IMR-90 (cell line): ENCODE measurements around the gene SP2. TPM values are rescaled to one million over a fixed set of nuclear protein-coding genes. Genes with fewer than 3 reads are reported as not detected.
A peak's percentile ranks its signal among the peaks of the same experiment; 100 is the strongest.

Source experiments
- ATAC-seq: fragments of 200-7000 bp; cut with Tn5 transposase; 2 replicates; pipeline ENCODE4 v1.9.1; 2020; ENCODE audit warnings: low read depth, mild to moderate bottlenecking, moderate library complexity
- BruUV-seq: library from RNA; stranded (reverse); fragments of 400-500 nt; replicated peaks from 2 replicates; lab custom pipeline; 2021; lab: Mats Ljungman, UMichigan
- CTCF ChIA-PET: fragments of 300-600 bp; formaldehyde crosslinking; extraction: SDS; loops from one replicate; lab custom pipeline; 2021; ENCODE audit warnings: antibody characterized with exemption; lab: Yijun Ruan, JAX
- POLR2A ChIA-PET: fragments of 300-600 bp; sonication (Branson Sonifier 250); formaldehyde crosslinking; loops from one replicate; lab custom pipeline; 2022; ENCODE audit warnings: antibody characterized with exemption; ENCODE audit not compliant: unreplicated experiment; lab: Charles Lee
- DNase-seq: peaks from one replicate; pipeline ENCODE4 v3.0.0; 2013
- H2AFZ ChIP-seq: replicated peaks from 2 replicates; pipeline ENCODE3; 2013; ENCODE audit warnings: low read length, mild to moderate bottlenecking; ENCODE audit not compliant: poor library complexity
- H2AK5ac ChIP-seq: 2 replicates; pipeline ENCODE4 v1.6.1; 2013; ENCODE audit warnings: low read depth, low read length, inconsistent platforms
- H2AK9ac ChIP-seq: replicated peaks from 2 replicates; pipeline ENCODE3; 2013; ENCODE audit warnings: mild to moderate bottlenecking, low read depth, low read length, moderate library complexity; ENCODE audit not compliant: poor library complexity
- H2BK120ac ChIP-seq: 2 replicates; pipeline ENCODE4 v1.6.1; 2013; ENCODE audit warnings: low read depth, low read length, inconsistent platforms
- H2BK15ac ChIP-seq: 3 replicates; pipeline ENCODE4 v1.6.1; 2013; ENCODE audit warnings: low read depth, low read length, inconsistent platforms
- H2BK20ac ChIP-seq: 2 replicates; pipeline ENCODE4 v1.6.1; 2013; ENCODE audit warnings: low read depth, mild to moderate bottlenecking, inconsistent platforms, low read length, moderate library complexity
- H2BK5ac ChIP-seq: 2 replicates; pipeline ENCODE4 v1.6.1; 2013; ENCODE audit warnings: mild to moderate bottlenecking, low read depth, low read length, inconsistent platforms; ENCODE audit not compliant: poor library complexity, severe bottlenecking
- H3K14ac ChIP-seq: replicated peaks from 2 replicates; pipeline ENCODE4 v1.6.1; 2013; ENCODE audit warnings: low read depth, low read length, inconsistent platforms
- H3K18ac ChIP-seq: 2 replicates; pipeline ENCODE4 v1.6.1; 2013; ENCODE audit warnings: low read depth, low read length, control low read depth
- H3K23ac ChIP-seq: 2 replicates; pipeline ENCODE4 v1.6.1; 2013; ENCODE audit warnings: low read depth, low read length, inconsistent platforms
- H3K27ac ChIP-seq: 2 replicates; pipeline ENCODE4 v1.5.1; 2013; ENCODE audit warnings: mild to moderate bottlenecking, control low read depth, low read length; ENCODE audit not compliant: insufficient read depth
- H3K27me3 ChIP-seq: 2 replicates; pipeline ENCODE4 v1.6.1; 2013; ENCODE audit warnings: low read length; ENCODE audit not compliant: control insufficient read depth, insufficient read depth
- H3K36me3 ChIP-seq: 2 replicates; pipeline ENCODE4 v1.6.1; 2013; ENCODE audit warnings: low read length, mixed read lengths; ENCODE audit not compliant: control insufficient read depth, insufficient read depth
- H3K4ac ChIP-seq: 2 replicates; pipeline ENCODE4 v1.6.1; 2013; ENCODE audit warnings: low read depth, low read length, inconsistent platforms
- H3K4me1 ChIP-seq: 2 replicates; pipeline ENCODE4 v1.6.1; 2013; ENCODE audit warnings: low read length, mixed read lengths; ENCODE audit not compliant: control insufficient read depth, insufficient read depth
- H3K4me2 ChIP-seq: 2 replicates; pipeline ENCODE4 v1.6.1; 2013; ENCODE audit warnings: low read depth, mild to moderate bottlenecking, control low read depth, low read length, moderate library complexity
- H3K4me3 ChIP-seq: 2 replicates; pipeline ENCODE4 v1.5.1; 2013; ENCODE audit warnings: low read depth, mild to moderate bottlenecking, control low read depth, low read length, moderate library complexity; ENCODE audit not compliant: insufficient read depth
- H3K56ac ChIP-seq: 2 replicates; pipeline ENCODE4 v1.6.1; 2013; ENCODE audit warnings: low read length, inconsistent platforms; ENCODE audit not compliant: insufficient read depth; ENCODE audit errors: extremely low read depth
- H3K79me1 ChIP-seq, 2 experiments: 2 replicates each; pipeline ENCODE4 v1.6.1; 2013; ENCODE audit warnings: low read length in 2 of 2, inconsistent platforms in 1 of 2, low read depth in 1 of 2
- H3K9ac ChIP-seq: 2 replicates; pipeline ENCODE4 v1.6.1; 2013; ENCODE audit warnings: low read depth, low read length, control low read depth
- H3K9me1 ChIP-seq: 2 replicates; pipeline ENCODE4 v1.6.1; 2013; ENCODE audit warnings: low read length, inconsistent platforms; ENCODE audit not compliant: insufficient read depth
- H3K9me3 ChIP-seq: 2 replicates; pipeline ENCODE4 v1.6.1; 2013; ENCODE audit warnings: low read length; ENCODE audit not compliant: control insufficient read depth, insufficient read depth
- H4K20me1 ChIP-seq: 2 replicates; pipeline ENCODE4 v1.6.1; 2013; ENCODE audit warnings: low read length, inconsistent platforms; ENCODE audit not compliant: insufficient read depth
- H4K5ac ChIP-seq: 2 replicates; pipeline ENCODE4 v1.6.1; 2013; ENCODE audit warnings: mild to moderate bottlenecking, low read depth, low read length, control low read depth
- H4K8ac ChIP-seq, 2 experiments: 2 replicates each; pipeline ENCODE4 v1.6.1; 2013; ENCODE audit warnings: low read depth in 2 of 2, low read length in 2 of 2, control low read depth in 1 of 2, inconsistent platforms in 1 of 2
- H4K91ac ChIP-seq: 2 replicates; pipeline ENCODE4 v1.6.1; 2013; ENCODE audit warnings: low read depth, low read length, inconsistent platforms; ENCODE audit not compliant: insufficient read depth
- BHLHE40 ChIP-seq: fragments of 150-350 bp; IDR thresholded peaks from 2 replicates; pipeline ENCODE4 v1.6.1; 2016; ENCODE audit warnings: mild to moderate bottlenecking, low read depth, low read length
- CEBPB ChIP-seq: IDR thresholded peaks from 2 replicates; pipeline ENCODE4 v1.6.1; 2012; ENCODE audit warnings: low read depth, low read length, improper control_type of control experiment
- CHD1 ChIP-seq: IDR thresholded peaks from 2 replicates; pipeline ENCODE4 v1.6.1; 2012; ENCODE audit warnings: low read depth, low read length, improper control_type of control experiment
- CTCF ChIP-seq: conservative IDR thresholded peaks from 2 replicates; pipeline ENCODE4 v1.5.1; 2012; ENCODE audit warnings: mild to moderate bottlenecking, low read depth, low read length, improper control_type of control experiment
- ELK1 ChIP-seq: fragments of 150-350 bp; IDR thresholded peaks from 2 replicates; pipeline ENCODE4 v1.6.1; 2016; ENCODE audit warnings: low read depth, mild to moderate bottlenecking, low read length, moderate library complexity, borderline replicate concordance
- FOS ChIP-seq: fragments of 150-350 bp; IDR thresholded peaks from 2 replicates; pipeline ENCODE4 v1.6.1; 2016; ENCODE audit warnings: low read depth, low read length
- MAFK ChIP-seq: IDR thresholded peaks from 2 replicates; pipeline ENCODE4 v1.6.1; 2012; ENCODE audit warnings: low read depth, low read length, improper control_type of control experiment
- MAZ ChIP-seq: IDR thresholded peaks from 2 replicates; pipeline ENCODE4 v1.6.1; 2012; ENCODE audit warnings: low read depth, mild to moderate bottlenecking, low read length, improper control_type of control experiment, moderate library complexity, borderline replicate concordance
- MXI1 ChIP-seq: IDR thresholded peaks from 2 replicates; pipeline ENCODE4 v1.6.1; 2012; ENCODE audit warnings: low read depth, mild to moderate bottlenecking, low read length, moderate library complexity, borderline replicate concordance
- NFE2L2 ChIP-seq: fragments of 150-350 bp; IDR thresholded peaks from 2 replicates; pipeline ENCODE4 v1.6.1; 2016; ENCODE audit warnings: low read depth, mild to moderate bottlenecking, low read length
- POLR2A ChIP-seq: IDR thresholded peaks from 2 replicates; pipeline ENCODE4 v1.6.1; 2012; ENCODE audit warnings: mild to moderate bottlenecking, low read depth, low read length
- RAD21 ChIP-seq: IDR thresholded peaks from 2 replicates; pipeline ENCODE4 v1.6.1; 2012; ENCODE audit warnings: low read length, improper control_type of control experiment
- RCOR1 ChIP-seq: IDR thresholded peaks from 2 replicates; pipeline ENCODE4 v1.6.1; 2012; ENCODE audit warnings: mild to moderate bottlenecking, low read length, improper control_type of control experiment; ENCODE audit not compliant: insufficient replicate concordance
- RFX5 ChIP-seq: IDR thresholded peaks from 2 replicates; pipeline ENCODE4 v1.8.0; 2012; ENCODE audit warnings: low read depth, mild to moderate bottlenecking, low read length, moderate library complexity
- SMC3 ChIP-seq: fragments of 150-350 bp; IDR thresholded peaks from 2 replicates; pipeline ENCODE4 v1.6.1; 2016; ENCODE audit warnings: low read depth, mild to moderate bottlenecking, antibody characterized with exemption, low read length, moderate library complexity
- USF2 ChIP-seq: fragments of 150-350 bp; IDR thresholded peaks from 2 replicates; pipeline ENCODE4 v1.6.1; 2017; ENCODE audit warnings: mild to moderate bottlenecking, antibody characterized with exemption, low read length, low read depth
- WGBS, 2 experiments: methylation state at CpG; one replicate each; pipeline versions ENCODE4 v1.1.5 to v1.1.7; 2013; ENCODE audit warnings: missing lambda C conversion rate in 2 of 2; ENCODE audit not compliant: insufficient read length in 1 of 2; ENCODE audit errors: extremely low coverage in 2 of 2; 5-methylcytosine and 5-hydroxymethylcytosine counted together
- dilution Hi-C: fragments of 300-500 bp; cut with HindIII; formaldehyde crosslinking; loops from one replicate; pipeline ENCODE4 v1.14.3; 2018; ENCODE audit warnings: low sequenced_read_pairs; ENCODE audit not compliant: unreplicated experiment
- in situ Hi-C: fragments of 300-500 bp; cut with MboI; formaldehyde crosslinking; loops from 3 replicates; pipeline ENCODE4 v1.14.3; 2019; ENCODE audit warnings: low sequenced_read_pairs, inconsistent platforms, mixed read lengths
- intact Hi-C: fragments of 100-400 bp; cut with micrococcal nuclease; formaldehyde crosslinking; loops from 2 replicates; pipeline ENCODE4 v1.10.0; 2022
- polyA plus RNA-seq, 3 experiments: library from polyadenylated mRNA; depleted of rRNA; stranded (reverse); fragments of >200 nt; gene quantifications; 2 replicates each; pipeline ENCODE4 v1.2.3, GENCODE V29; 2012; ENCODE audit warnings: low replicate concordance in 1 of 3
- total RNA-seq: library from RNA; depleted of rRNA; stranded (reverse); fragments of >200 nt; gene quantifications from 2 replicates; pipeline ENCODE4 v1.2.3, GENCODE V29; 2012

The SP2 gene
- total and polyA plus RNA-seq, 2 of the 4 experiments (the other 2 are of a cell fraction) = 0.72 to 13.8 TPM

DNA sequence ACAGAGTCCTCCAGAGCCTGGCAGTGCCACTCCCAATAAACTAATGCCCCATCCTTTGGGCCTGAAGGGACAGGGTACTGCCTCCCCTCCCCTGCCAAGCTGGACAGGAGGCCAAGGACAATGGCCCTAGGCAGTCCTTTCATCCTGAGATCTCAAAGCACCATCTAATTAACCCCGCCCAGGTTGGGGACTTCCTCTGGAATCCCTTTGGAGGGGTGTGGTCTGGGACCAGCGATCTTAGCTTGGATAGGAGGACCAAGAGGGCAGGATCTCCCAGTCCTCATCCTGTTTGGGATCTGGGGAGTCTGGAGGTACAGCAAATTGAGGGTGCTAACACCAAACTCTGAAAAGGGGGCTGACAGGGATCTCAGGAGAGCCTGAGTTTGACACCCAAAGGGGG is 26.9 kb upstream of the SP2 start:
- DNase-seq = no peak
- no peaks in the 10 kb centered on the region for H3K79me1 ChIP-seq
- H3K56ac ChIP-seq = no peak overlapping the region
- H2BK15ac ChIP-seq = no peak overlapping the region
- H3K9me3 ChIP-seq = no peaks in the 10 kb centered on the region
- no peak overlapping the region for H2AK9ac ChIP-seq
- 0 out of 2 replicates have a peak overlapping the region, but pooled peaks have one; percentile 8 for H2BK120ac ChIP-seq
- no peak overlapping the region for H3K27ac ChIP-seq
- intact Hi-C loops = no loop called here
- no peak for ATAC-seq
- H4K20me1 ChIP-seq = no peaks in the 10 kb centered on the region
- no peak overlapping the region for H2AK5ac ChIP-seq
- H3K4me2 ChIP-seq = no peak overlapping the region
- no peak overlapping the region for H2AFZ ChIP-seq
- BruUV-seq = no TSS peak
- no peak overlapping the region for H3K9ac ChIP-seq
- H4K5ac ChIP-seq = no peak overlapping the region
- no peak overlapping the region for H2BK5ac ChIP-seq
- H3K18ac ChIP-seq = no peak overlapping the region
- dilution Hi-C loops = no loop called here
- H3K36me3 ChIP-seq = no peaks in the 10 kb centered on the region
- peaks cover 2% of the 10 kb centered on the region; the same call in 1 of the 2 replicates for H3K4me1 ChIP-seq
- in situ Hi-C loops = no loop called here
- peaks cover 50% of the 10 kb centered on the region for H3K27me3 ChIP-seq
- H3K4ac ChIP-seq = no peak overlapping the region
- no peak overlapping the region for H2BK20ac ChIP-seq
- H3K4me3 ChIP-seq = no peak overlapping the region
- POLR2A ChIA-PET = no interaction called here
- H4K8ac ChIP-seq = no peak overlapping the region
- H4K91ac ChIP-seq = no peak overlapping the region
- TF ChIP-seq ELK1 (no peak), USF2 (no peak), MAZ (no peak), RFX5 (no peak), RCOR1 (no peak), CTCF (no peak), FOS (no peak), CHD1 (no peak), BHLHE40 (no peak), POLR2A (no peak), SMC3 (no peak), MXI1 (no peak), CEBPB (no peak), RAD21 (no peak), MAFK (no peak), NFE2L2 (no peak)
- WGBS, 2 experiments = no CpG with 5 or more reads among the region's 2 CpGs
- no peak overlapping the region for H3K23ac ChIP-seq
- no peak overlapping the region for H3K14ac ChIP-seq
- CTCF ChIA-PET = no interaction called here
- no peaks in the 10 kb centered on the region for H3K9me1 ChIP-seq
